Neural progenitor cell (in vitro differentiated cells): Measurements from ENCODE around the gene UBE2R2.

Experiments
- EZH2 ChIP-seq: fragments of 200-600 bp; sonication (generic); IDR thresholded peaks from 2 replicates; pipeline ENCODE4 v1.6.1; 2017; ENCODE audit warnings: antibody characterized with exemption, mild to moderate bottlenecking, moderate library complexity
- TF ChIP-seq, protein P1 (sequence below): fragments of 200-600 bp; sonication (generic); IDR thresholded peaks from 2 replicates; pipeline ENCODE4 v1.5.1; 2017; ENCODE audit warnings: antibody characterized with exemption, mild to moderate bottlenecking

DNA sequence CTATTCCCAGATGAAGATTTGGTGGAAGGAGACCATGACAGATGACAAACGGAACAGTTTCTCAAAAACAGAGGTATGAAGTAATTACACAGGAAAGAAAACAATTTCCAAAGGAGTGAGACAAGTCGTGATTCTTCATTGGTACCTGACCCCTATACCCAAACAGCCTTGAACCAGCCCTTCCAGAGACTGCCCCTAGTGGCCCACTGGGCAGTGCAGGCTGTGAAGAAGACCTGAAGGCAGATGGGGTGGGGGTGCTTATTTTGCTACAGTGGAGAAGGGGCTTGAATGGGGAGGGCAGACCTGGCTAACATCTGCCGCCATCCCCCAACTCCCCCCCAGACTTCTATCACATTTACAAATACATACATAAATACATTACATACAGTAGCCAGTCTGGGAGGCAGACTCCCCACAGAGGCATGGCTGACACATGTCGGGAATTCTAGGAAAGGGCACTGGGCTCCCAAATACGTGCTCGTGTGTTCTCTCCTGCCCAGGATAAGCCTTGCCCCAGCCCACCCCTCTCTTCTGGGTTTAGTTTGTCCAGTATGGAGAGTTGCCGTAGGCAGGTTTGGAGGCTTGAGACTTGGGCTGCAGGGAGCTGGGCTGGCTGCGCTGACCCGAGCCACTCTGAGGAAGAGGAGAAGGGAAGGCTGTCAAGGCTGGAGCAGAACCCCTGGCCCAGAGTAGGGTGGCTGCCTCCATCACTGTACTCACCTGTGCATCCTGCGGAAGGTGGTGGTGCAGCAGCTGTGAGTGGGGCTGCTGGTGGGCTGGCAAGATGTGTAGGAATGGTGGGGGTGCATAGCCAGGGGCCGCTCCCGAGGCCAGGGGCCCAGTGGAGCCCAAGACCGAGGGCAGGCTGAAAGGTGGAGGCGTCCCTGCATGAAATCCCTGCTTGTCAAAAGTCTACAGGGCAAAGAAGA lies 105.3 kb downstream of the UBE2R2 start:
- TF ChIP-seq, protein P1, sequence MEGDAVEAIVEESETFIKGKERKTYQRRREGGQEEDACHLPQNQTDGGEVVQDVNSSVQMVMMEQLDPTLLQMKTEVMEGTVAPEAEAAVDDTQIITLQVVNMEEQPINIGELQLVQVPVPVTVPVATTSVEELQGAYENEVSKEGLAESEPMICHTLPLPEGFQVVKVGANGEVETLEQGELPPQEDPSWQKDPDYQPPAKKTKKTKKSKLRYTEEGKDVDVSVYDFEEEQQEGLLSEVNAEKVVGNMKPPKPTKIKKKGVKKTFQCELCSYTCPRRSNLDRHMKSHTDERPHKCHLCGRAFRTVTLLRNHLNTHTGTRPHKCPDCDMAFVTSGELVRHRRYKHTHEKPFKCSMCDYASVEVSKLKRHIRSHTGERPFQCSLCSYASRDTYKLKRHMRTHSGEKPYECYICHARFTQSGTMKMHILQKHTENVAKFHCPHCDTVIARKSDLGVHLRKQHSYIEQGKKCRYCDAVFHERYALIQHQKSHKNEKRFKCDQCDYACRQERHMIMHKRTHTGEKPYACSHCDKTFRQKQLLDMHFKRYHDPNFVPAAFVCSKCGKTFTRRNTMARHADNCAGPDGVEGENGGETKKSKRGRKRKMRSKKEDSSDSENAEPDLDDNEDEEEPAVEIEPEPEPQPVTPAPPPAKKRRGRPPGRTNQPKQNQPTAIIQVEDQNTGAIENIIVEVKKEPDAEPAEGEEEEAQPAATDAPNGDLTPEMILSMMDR, result peak; percentile 71
- TF ChIP-seq EZH2, result no peak
